Measurements from ENCODE around the gene FOXP2. TPM values are rescaled to one million over a fixed set of nuclear protein-coding genes. Genes with fewer than 3 reads are reported as not detected.
A peak's percentile ranks its signal among the peaks of the same experiment; 100 is the strongest.

Gene FOXP2
- 10 to 100 TPM in 2 of 3 donors, 1 to 10 TPM in 1; 5.9 to 21.3 (median 11.1) TPM for total RNA-seq

GRCh38 chr7:114414156-114415063 lies at the start of gene FOXP2:
TSS of gene FOXP2 (plus strand) at chr7:114414815. CDS start at chr7:114426512, 11,697 bp downstream.
- intact Hi-C loops (cut with DNase I; ENCODE audit: low total_unique reads) = no loop called here
- TF ChIP-seq CTCF (IDR thresholded peaks at IDR 0.05) (no peak), POLR2A (IDR thresholded peaks at IDR 0.05) (no peak), POLR2AphosphoS5 (IDR thresholded peaks at IDR 0.05) (no peak)
- Histone ChIP-seq H3K4me3 (peak within 1 kb of the TSS in 2 of 3 donors; percentile 9 to 45), H3K9me3 (no peaks in the 10 kb centered on the region), H3K4me1 (no peaks in the 10 kb centered on the region), H3K27me3 (no peaks in the 10 kb centered on the region), H3K27ac (peak within 1 kb of the TSS in 1 of 2 donors; percentile 34), H3K36me3 (no peaks in the 10 kb centered on the region)
- no peak for DNase-seq (ENCODE audit: low spot score in 2 of 2)

GRCh38 chr7:114365791-114366190 lies 48.8 kb upstream of the FOXP2 start:
- H3K27me3 ChIP-seq = no peaks in the 10 kb centered on the region
- TF ChIP-seq CTCF (IDR thresholded peaks at IDR 0.05) (no peak), POLR2A (IDR thresholded peaks at IDR 0.05) (no peak), POLR2AphosphoS5 (IDR thresholded peaks at IDR 0.05) (no peak)
- no peak overlapping the region for H3K27ac ChIP-seq
- DNase-seq (ENCODE audit: low spot score in 2 of 2) = no peak
- H3K4me3 ChIP-seq = no peak overlapping the region
- no peaks in the 10 kb centered on the region for H3K9me3 ChIP-seq
- peaks cover 3% of the 10 kb centered on the region for H3K36me3 ChIP-seq
- intact Hi-C loops (cut with DNase I; ENCODE audit: low total_unique reads) = no loop called here
- no peaks in the 10 kb centered on the region for H3K4me1 ChIP-seq

- no peaks in the 10 kb centered on the region for H3K36me3 ChIP-seq
- no peaks in the 10 kb centered on the region for H3K27me3 ChIP-seq
- no peak overlapping the region for H3K27ac ChIP-seq
- H3K9me3 ChIP-seq = no peaks in the 10 kb centered on the region
- DNase-seq (ENCODE audit: low spot score in 2 of 2) = no peak
- intact Hi-C loops (cut with DNase I; ENCODE audit: low total_unique reads) = no loop called here
- H3K4me1 ChIP-seq = no peaks in the 10 kb centered on the region
- no peak for TF ChIP-seq CTCF (IDR thresholded peaks at IDR 0.05)
- no peak for TF ChIP-seq POLR2A (IDR thresholded peaks at IDR 0.05)
- TF ChIP-seq POLR2AphosphoS5 (IDR thresholded peaks at IDR 0.05) = no peak
- H3K4me3 ChIP-seq = no peak overlapping the region
Measured at GRCh38 chr7:114368492-114368891, 46.1 kb upstream of the FOXP2 start.

- intact Hi-C loops (cut with DNase I; ENCODE audit: low total_unique reads) = no loop called here
- Histone ChIP-seq H3K36me3 (no peaks in the 10 kb centered on the region), H3K9me3 (no peaks in the 10 kb centered on the region), H3K4me3 (no peak overlapping the region), H3K4me1 (no peaks in the 10 kb centered on the region), H3K27me3 (no peaks in the 10 kb centered on the region), H3K27ac (no peak overlapping the region)
- TF ChIP-seq POLR2AphosphoS5 (IDR thresholded peaks at IDR 0.05) (no peak), CTCF (IDR thresholded peaks at IDR 0.05) (no peak), POLR2A (IDR thresholded peaks at IDR 0.05) (no peak)
- no peak for DNase-seq (ENCODE audit: low spot score in 2 of 2)
Measured at GRCh38 chr7:114369294-114369693, 45.3 kb upstream of the FOXP2 start.

GRCh38 chr7:114372619-114373018 lies 42.0 kb upstream of the FOXP2 start:
- no peak overlapping the region for H3K27ac ChIP-seq
- H3K36me3 ChIP-seq = no peaks in the 10 kb centered on the region
- no peaks in the 10 kb centered on the region for H3K4me1 ChIP-seq
- TF ChIP-seq CTCF (IDR thresholded peaks at IDR 0.05) (no peak), POLR2A (IDR thresholded peaks at IDR 0.05) (no peak), POLR2AphosphoS5 (IDR thresholded peaks at IDR 0.05) (no peak)
- no peak overlapping the region for H3K4me3 ChIP-seq
- no peaks in the 10 kb centered on the region for H3K9me3 ChIP-seq
- DNase-seq (ENCODE audit: low spot score in 2 of 2) = no peak
- no peaks in the 10 kb centered on the region for H3K27me3 ChIP-seq
- intact Hi-C loops (cut with DNase I; ENCODE audit: low total_unique reads) = no loop called here
